ENCODE results near the gene TRPC4.

- TF ChIP-seq POLR2A (IDR thresholded peaks at IDR 0.05) (no peak), CTCF (IDR thresholded peaks at IDR 0.05) (no peak)
Observed at GRCh38 chr13:37870489-37870845, 895 bp upstream of the TRPC4 start.
